Suppressor macrophage treated with lipopolysaccharide for 4 hours (primary cell): ENCODE results near the gene SIX2.

ENCODE experiments used
- DNase-seq: peaks from one replicate; pipeline ENCODE4 v3.0.0-alpha.2; 2020

Gene SIX2

DNA sequence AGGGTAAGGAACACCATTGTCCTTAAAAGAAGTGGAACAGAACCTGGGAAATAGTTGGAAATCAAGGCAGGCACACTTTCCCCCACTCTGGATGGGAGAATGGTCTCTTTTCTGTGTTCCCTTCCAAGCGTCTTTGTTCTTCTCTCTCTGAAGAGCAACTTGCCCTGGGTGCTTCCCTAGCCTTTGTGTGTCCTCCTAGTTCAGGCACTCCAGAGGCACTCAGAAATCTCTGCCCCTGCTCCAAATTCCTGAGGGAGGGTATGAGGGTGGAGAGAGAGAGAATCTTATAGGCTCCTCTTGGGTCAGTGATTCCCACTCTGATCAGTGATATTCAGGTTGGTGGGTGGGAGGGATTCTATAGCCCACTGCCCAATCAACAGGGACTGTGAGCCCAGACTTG lies 8.8 kb upstream of the SIX2 start:
- DNase-seq: no peak

GRCh38 chr2:45014831-45015230 lies 5.6 kb upstream of the SIX2 start:
- no peak for DNase-seq

GRCh38 chr2:45014016-45014702 lies 4.9 kb upstream of the SIX2 start:
- peak; percentile 50 for DNase-seq

GRCh38 chr2:45013229-45014015 lies 4.2 kb upstream of the SIX2 start:
- no peak for DNase-seq

DNA sequence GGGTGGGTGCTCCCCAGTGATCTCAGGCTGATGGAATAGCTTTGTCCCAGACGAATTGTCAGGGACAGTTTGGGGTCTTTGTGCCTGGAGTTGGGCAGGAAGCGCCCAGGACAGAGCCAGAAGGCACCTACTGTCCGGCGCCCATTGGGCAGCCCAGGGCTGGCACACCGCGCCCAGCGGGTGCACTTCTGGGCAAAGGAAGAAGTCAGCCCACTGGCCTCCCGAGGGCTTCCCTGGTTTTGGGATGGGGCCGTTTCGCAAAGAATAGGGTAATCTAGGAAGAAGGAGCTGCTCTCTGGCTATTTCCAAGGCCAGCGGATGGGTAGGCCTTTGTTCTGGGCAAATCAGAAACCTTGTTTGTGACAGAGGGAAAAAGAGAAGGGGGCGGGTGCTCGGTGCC lies 3.5 kb upstream of the SIX2 start:
- no peak for DNase-seq

DNA sequence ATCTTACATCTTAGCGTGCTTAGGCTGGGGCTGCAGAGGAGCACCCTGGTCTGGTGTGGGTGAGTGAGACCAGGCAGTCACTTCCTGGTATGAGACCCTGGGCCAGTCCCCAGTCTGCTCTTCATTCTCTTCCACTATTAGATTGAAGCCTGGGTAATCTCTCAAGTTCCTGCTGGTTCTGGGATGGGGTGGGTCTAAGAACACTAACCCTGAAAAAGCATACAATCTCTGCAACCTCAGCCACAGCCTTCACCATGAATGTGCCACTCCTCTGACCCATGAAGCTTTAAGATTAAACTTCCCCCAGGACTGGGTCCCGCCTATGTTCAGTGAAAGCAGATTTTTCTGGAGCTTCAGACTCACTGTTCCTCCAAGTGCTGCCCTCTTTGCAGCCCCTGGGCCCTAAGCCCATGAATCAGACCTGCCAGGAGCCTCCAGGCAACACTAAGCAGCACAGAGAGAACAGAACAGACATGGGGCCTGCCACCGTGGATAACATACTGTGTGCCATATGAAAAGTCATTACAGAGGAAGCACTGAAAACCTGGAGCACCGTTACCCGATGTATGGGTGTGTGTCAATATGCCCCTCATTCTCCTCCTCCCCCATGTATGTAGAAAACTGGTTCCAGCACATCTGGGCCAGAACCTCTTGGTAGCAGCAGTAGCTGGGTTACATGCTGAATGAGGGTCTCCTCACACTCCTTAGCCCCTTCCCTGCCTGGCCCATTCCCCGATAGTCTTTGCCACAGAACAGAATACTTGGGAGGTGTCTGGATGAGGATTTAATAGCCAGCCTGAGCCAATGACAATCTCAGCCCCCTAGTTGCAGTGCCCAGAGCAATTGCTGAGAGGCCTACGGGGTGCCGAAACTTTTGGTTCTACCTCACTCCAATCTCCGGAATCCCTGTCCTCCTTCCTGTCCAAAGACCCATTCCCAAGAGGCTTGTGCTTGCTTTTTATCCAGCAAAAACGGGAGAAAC lies 2.7 kb upstream of the SIX2 start:
- DNase-seq: no peak

DNA sequence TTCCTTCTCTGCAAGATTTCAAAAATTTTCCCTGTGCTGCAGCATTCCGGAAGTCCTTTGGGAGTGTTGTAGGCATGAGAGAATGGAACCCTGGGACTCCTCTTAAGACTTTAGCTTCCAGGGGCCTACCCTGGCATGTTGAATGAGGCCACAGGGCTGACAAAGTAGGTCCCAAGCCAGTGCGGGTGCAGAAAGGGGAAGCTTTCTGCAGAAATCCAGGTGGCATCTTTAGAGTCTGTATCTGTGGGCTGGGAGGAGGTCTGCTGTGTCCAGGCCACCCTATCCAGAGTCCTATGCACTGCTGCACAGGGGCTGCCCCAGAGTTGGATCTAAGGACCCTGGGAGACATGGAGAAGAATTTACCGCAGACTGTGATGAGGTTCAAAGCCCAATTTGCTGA lies 1.9 kb upstream of the SIX2 start:
- no peak for DNase-seq

DNA sequence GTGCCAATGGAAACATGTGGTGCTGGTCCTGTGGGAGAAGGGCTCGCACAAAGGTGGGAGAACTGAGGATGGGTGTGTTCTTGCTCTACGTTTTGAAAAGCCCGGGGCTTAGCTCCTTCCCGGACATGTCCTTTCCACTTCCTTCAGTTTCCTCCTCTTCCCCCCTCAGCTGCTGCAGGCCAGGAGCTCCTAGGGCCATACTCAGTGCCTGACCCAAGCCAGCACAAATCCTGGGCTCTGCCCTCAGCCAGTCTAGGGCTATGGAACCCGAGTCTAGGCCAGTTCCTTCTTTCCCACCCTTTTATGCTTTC lies 1.4 kb upstream of the SIX2 start:
- DNase-seq: no peak

GRCh38 chr2:45009928-45010701 lies 863 bp upstream of the SIX2 start:
- peak; percentile 16 for DNase-seq

DNA sequence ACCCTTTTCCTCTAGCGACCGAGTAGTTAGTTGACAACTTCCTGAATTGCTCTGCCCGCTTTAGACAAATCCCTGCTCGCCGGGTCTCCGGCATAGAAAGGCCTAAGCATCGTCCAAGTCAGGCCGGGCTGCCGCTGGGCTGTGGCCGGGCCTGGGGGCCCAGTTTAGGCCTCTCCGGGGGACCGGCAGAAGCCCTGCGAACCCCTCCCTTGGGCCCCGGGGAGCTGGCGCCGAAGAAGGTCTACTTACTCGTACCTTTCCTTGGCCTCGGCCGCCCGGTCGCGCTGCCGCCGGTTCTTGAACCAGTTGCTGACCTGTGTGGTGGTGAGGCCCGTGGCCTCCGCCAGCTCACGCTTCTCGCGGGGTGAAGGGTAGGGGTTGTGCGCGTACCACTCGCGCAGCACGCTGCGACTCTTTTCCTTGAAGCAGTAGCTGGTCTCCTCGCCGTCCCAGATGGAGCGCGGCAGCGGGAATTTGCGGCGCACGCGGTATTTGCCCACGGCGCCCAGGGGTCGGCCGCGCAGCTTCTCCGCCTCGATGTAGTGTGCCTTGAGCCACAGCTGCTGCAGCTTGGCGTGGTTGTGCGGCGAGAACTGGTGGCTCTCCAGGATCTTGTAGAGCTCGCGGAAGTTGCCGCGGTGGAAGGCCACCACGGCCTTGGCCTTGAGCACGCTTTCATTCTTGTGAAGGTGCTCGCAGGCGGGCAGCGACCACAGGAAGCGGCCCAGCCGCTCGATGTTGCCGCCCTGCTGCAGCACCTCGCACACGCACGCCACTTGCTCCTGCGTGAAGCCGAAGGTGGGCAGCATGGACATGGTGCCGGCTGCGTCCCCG lies 739 bp downstream of the SIX2 start:
- DNase-seq: peak; percentile 24

GRCh38 chr2:45007961-45008295 lies 1.3 kb downstream of the SIX2 start:
- DNase-seq: no peak

- no peak for DNase-seq
Measured at GRCh38 chr2:45006942-45007287, 2.3 kb downstream of the SIX2 start.

- DNase-seq: no peak
Measured at GRCh38 chr2:45006041-45006941, 3.0 kb downstream of the SIX2 start.

GRCh38 chr2:45005261-45006002 lies 3.8 kb downstream of the SIX2 start:
- no peak for DNase-seq

GRCh38 chr2:45004562-45005191 lies 4.6 kb downstream of the SIX2 start:
- no peak for DNase-seq

GRCh38 chr2:45003579-45004551 lies 5.4 kb downstream of the SIX2 start:
- DNase-seq: no peak

GRCh38 chr2:45002686-45003085 lies 6.6 kb downstream of the SIX2 start:
- DNase-seq: no peak

DNA sequence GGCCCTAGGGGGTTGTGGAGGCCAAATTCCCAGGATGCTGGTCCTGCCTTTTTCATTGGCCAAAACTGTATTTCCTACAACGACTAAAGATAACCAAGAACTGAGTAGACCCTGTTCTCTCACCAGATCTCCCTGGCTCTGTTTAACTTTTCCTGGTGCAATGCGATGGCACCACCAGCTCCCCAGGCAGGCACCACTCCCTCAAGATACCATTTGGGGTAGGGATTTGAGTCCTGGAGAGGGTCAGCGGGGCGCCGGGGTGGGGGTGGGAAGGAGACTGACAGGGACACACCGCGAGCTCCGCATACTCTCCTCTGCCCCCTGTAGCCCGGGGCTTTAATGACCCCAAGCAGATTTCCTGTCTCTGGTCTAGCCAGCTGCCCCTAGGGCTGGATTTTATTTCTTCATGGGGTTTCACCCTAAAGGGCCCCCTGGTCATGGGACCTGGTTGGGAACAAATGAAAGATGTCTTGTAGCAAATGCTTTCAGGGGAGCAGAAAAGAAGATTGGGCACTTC lies 7.3 kb downstream of the SIX2 start:
- DNase-seq: no peak
